GM20431 (cell line): ENCODE measurements around the gene SARS1.

Source experiments
- in situ Hi-C: fragments of 300-500 bp; cut with MseI, MboI; formaldehyde crosslinking; loops from one replicate; pipeline ENCODE4 v1.15.0; 2020; ENCODE audit warnings: low sequenced_read_pairs; ENCODE audit not compliant: unreplicated experiment

The SARS1 gene

GRCh38 chr1:109191891-109192290 lies 21.8 kb upstream of the SARS1 start:
- in situ Hi-C loops, result no loop called here

GRCh38 chr1:109192433-109192832 lies 21.3 kb upstream of the SARS1 start:
- in situ Hi-C loops, result no loop called here

- in situ Hi-C loops, result no loop called here
Observed at GRCh38 chr1:109193653-109194590, 19.8 kb upstream of the SARS1 start.

- in situ Hi-C loops, result no loop called here
Observed at GRCh38 chr1:109197158-109198042, 16.3 kb upstream of the SARS1 start.

- in situ Hi-C loops, result no loop called here
Observed at GRCh38 chr1:109198043-109198695, 15.5 kb upstream of the SARS1 start.

- in situ Hi-C loops, result no loop called here
Observed at GRCh38 chr1:109198745-109199144, 15.0 kb upstream of the SARS1 start.

GRCh38 chr1:109199710-109200109 lies 14.0 kb upstream of the SARS1 start:
- in situ Hi-C loops, result no loop called here

- in situ Hi-C loops, result no loop called here
Observed at GRCh38 chr1:109201123-109201703, 12.5 kb upstream of the SARS1 start.

- in situ Hi-C loops, result no loop called here
Observed at GRCh38 chr1:109204484-109204883, 9.2 kb upstream of the SARS1 start.

- in situ Hi-C loops, result no loop called here
Observed at GRCh38 chr1:109206339-109206738, 7.4 kb upstream of the SARS1 start.

- in situ Hi-C loops, result no loop called here
Observed at GRCh38 chr1:109207467-109208103, 6.1 kb upstream of the SARS1 start.

- in situ Hi-C loops, result no loop called here
Observed at GRCh38 chr1:109208394-109208793, 5.3 kb upstream of the SARS1 start.

- in situ Hi-C loops, result no loop called here
Observed at GRCh38 chr1:109208836-109209463, 4.8 kb upstream of the SARS1 start.

GRCh38 chr1:109210058-109210457 lies 3.7 kb upstream of the SARS1 start:
- in situ Hi-C loops, result no loop called here

GRCh38 chr1:109213345-109213823 lies 334 bp upstream of the SARS1 start:
- in situ Hi-C loops, result no loop called here

GRCh38 chr1:109214695-109215623 lies 1.2 kb downstream of the SARS1 start:
- in situ Hi-C loops, result no loop called here

GRCh38 chr1:109216662-109217061 lies 2.9 kb downstream of the SARS1 start:
- in situ Hi-C loops, result no loop called here

- in situ Hi-C loops, result no loop called here
Observed at GRCh38 chr1:109218516-109218915, 4.8 kb downstream of the SARS1 start.
